GM12878 (cell line): Measurements from ENCODE around the gene NXF2. TPM values are rescaled to one million over a fixed set of nuclear protein-coding genes. Genes with fewer than 3 reads are reported as not detected.

ENCODE experiments used
- ATAC-seq: fragments of 200-7000 bp; cut with Tn5 transposase; 3 replicates; pipeline ENCODE4 v1.9.1; 2020; ENCODE audit warnings: mild to moderate bottlenecking, moderate library complexity
- BruUV-seq: library from RNA; stranded (reverse); fragments of 400-500 nt; replicated peaks from 2 replicates; lab custom pipeline; 2021; lab: Mats Ljungman, UMichigan
- CTCF ChIA-PET: fragments of 300-600 bp; sonication (Branson Sonifier 250); formaldehyde crosslinking; extraction: SDS; loops from one replicate; lab custom pipeline; 2021; ENCODE audit warnings: inconsistent platforms; lab: Yijun Ruan, JAX
- POLR2A ChIA-PET: fragments of 350-600 bp; formaldehyde crosslinking; extraction: SDS; loops from one replicate; lab custom pipeline; 2021; ENCODE audit warnings: inconsistent platforms; lab: Charles Lee
- RAD21 ChIA-PET: fragments of 300-600 bp; sonication (Branson Sonifier 250); formaldehyde crosslinking; loops from one replicate; lab custom pipeline; 2023; ENCODE audit warnings: antibody characterized with exemption; ENCODE audit not compliant: unreplicated experiment; lab: Charles Lee
- SMC1A ChIA-PET: fragments of 300-600 bp; sonication (Branson Sonifier 250); formaldehyde crosslinking; loops from one replicate; lab custom pipeline; 2023; ENCODE audit not compliant: unreplicated experiment, uncharacterized antibody; lab: Charles Lee
- DNase-seq: peaks from one replicate; pipeline ENCODE4 v3.0.0-alpha.2; 2011; ENCODE audit warnings: low read depth, low spot score
- FAIRE-seq: peaks from 3 replicates; lab custom pipeline; 2011; peaks lifted over from hg19 to GRCh38; lab: Jason Lieb, UNC
- H2AFZ ChIP-seq: 2 replicates; pipeline ENCODE4 v1.6.0; 2011; ENCODE audit warnings: low read depth, low read length, control low read depth; ENCODE audit not compliant: control insufficient read depth
- H3K27ac ChIP-seq: 2 replicates; pipeline ENCODE4 v1.5.1; 2011; ENCODE audit warnings: control low read depth; ENCODE audit not compliant: control insufficient read depth, insufficient read depth
- H3K27me3 ChIP-seq, 2 experiments: replicated peaks in 1 of 2; 2 replicates each; pipeline versions ENCODE4 v1.6.0 to v1.6.1; 2011; ENCODE audit warnings: low read length in 1 of 2; ENCODE audit not compliant: control insufficient read depth in 2 of 2, insufficient read depth in 2 of 2
- H3K36me3 ChIP-seq, 2 experiments: 2 replicates each; pipeline ENCODE4 v1.5.1; 2011; ENCODE audit warnings: low read length in 1 of 2; ENCODE audit not compliant: control insufficient read depth in 2 of 2, insufficient read depth in 2 of 2
- H3K4me1 ChIP-seq: 2 replicates; pipeline ENCODE4 v1.6.1; 2011; ENCODE audit warnings: mild to moderate bottlenecking, low read length, moderate library complexity, mixed read lengths; ENCODE audit not compliant: control insufficient read depth, insufficient read depth
- H3K4me2 ChIP-seq: 2 replicates; pipeline ENCODE4 v1.6.0; 2011; ENCODE audit warnings: control low read depth; ENCODE audit not compliant: control insufficient read depth, insufficient read depth
- H3K4me3 ChIP-seq: fragments of 200-600 bp; sonication (generic); 2 replicates; pipeline ENCODE4 v1.5.1; 2016
- H3K79me2 ChIP-seq: 2 replicates; pipeline ENCODE4 v1.6.0; 2011; ENCODE audit warnings: low read length; ENCODE audit not compliant: control insufficient read depth, insufficient read depth
- H3K9ac ChIP-seq: 2 replicates; pipeline ENCODE4 v1.8.0; 2011; ENCODE audit warnings: low read length, control low read depth, mixed read lengths; ENCODE audit not compliant: control insufficient read depth, insufficient read depth
- H3K9me3 ChIP-seq: replicated peaks from 3 replicates; pipeline ENCODE4 v1.5.1; 2011; ENCODE audit warnings: mild to moderate bottlenecking, low read length; ENCODE audit not compliant: control insufficient read depth, insufficient read depth
- H4K20me1 ChIP-seq: 2 replicates; pipeline ENCODE4 v1.6.0; 2011; ENCODE audit not compliant: control insufficient read depth, insufficient read depth
- ASH2L ChIP-seq: fragments of 300-600, 200-600 bp; sonication (generic); IDR thresholded peaks from 2 replicates; pipeline ENCODE4 v1.6.1; 2017; ENCODE audit warnings: low read depth, mild to moderate bottlenecking, borderline replicate concordance
- BACH1 ChIP-seq: fragments of 450-650 bp; IDR thresholded peaks from 2 replicates; pipeline ENCODE4 v1.6.1; 2017; ENCODE audit warnings: mild to moderate bottlenecking, borderline replicate concordance
- CHD1 ChIP-seq: IDR thresholded peaks from 2 replicates; pipeline ENCODE4 v1.6.1; 2012; ENCODE audit warnings: low read depth, low read length, improper control_type of control experiment
- HDAC2 ChIP-seq: fragments of 200-600 bp; sonication (generic); IDR thresholded peaks from 2 replicates; pipeline ENCODE4 v1.6.1; 2017
- HDAC6 ChIP-seq: fragments of 200-600 bp; sonication (generic); IDR thresholded peaks from one replicate; pipeline ENCODE4 v1.8.0; 2017; ENCODE audit warnings: antibody characterized with exemption; ENCODE audit not compliant: unreplicated experiment
- POU2F2 ChIP-seq: IDR thresholded peaks from 3 replicates; pipeline ENCODE4 v1.6.1; 2011; ENCODE audit warnings: low read depth, mild to moderate bottlenecking, low read length, borderline replicate concordance
- RFX5 ChIP-seq: IDR thresholded peaks from 2 replicates; pipeline ENCODE4 v1.6.1; 2011; ENCODE audit warnings: low read depth, low read length, improper control_type of control experiment
- SRF ChIP-seq, 2 experiments: IDR thresholded peaks; 2 replicates each; pipeline ENCODE4 v1.6.1; 2011; ENCODE audit warnings: low read depth in 2 of 2, low read length in 2 of 2, mild to moderate bottlenecking in 1 of 2, moderate library complexity in 1 of 2
- STAT1 ChIP-seq: fragments of 450-650 bp; conservative IDR thresholded peaks from 2 replicates; pipeline ENCODE4 v1.6.1; 2014; ENCODE audit warnings: antibody characterized with exemption, mild to moderate bottlenecking
- TCF12 ChIP-seq: IDR thresholded peaks from 2 replicates; pipeline ENCODE4 v1.6.1; 2011; ENCODE audit warnings: low read depth, mild to moderate bottlenecking, low read length
- ZNF274 ChIP-seq: IDR thresholded peaks from one replicate; pipeline ENCODE4 v1.8.0; 2011; ENCODE audit not compliant: insufficient read length, insufficient read depth
- ZNF622 ChIP-seq: fragments of 450-650 bp; IDR thresholded peaks from 2 replicates; pipeline ENCODE4 v1.6.1; 2017; ENCODE audit warnings: mild to moderate bottlenecking, inconsistent platforms
- WGBS: methylation state at CpG from one replicate; pipeline ENCODE4 v1.1.6; 2016; ENCODE audit warnings: low lambda C conversion rate; ENCODE audit not compliant: insufficient replicate concordance, insufficient coverage; ENCODE audit errors: missing lambda C conversion rate; 5-methylcytosine and 5-hydroxymethylcytosine counted together
- in situ Hi-C: fragments of 300-500 bp; cut with MboI; formaldehyde crosslinking; loops from 9 replicates; pipeline ENCODE4 v1.14.3; 2018; ENCODE audit warnings: mixed read lengths
- intact Hi-C: fragments of 100-400 bp; cut with micrococcal nuclease; formaldehyde crosslinking; loops from one replicate; pipeline ENCODE4 v1.14.2; 2022; ENCODE audit not compliant: unreplicated experiment
- polyA plus RNA-seq, 11 experiments: library from polyadenylated mRNA; depleted of rRNA in 4 of 11; unstranded in 6 of 11; stranded (reverse) in 5 of 11; fragments of >200 nt; fragmentation: Nextera tagmentation in 4 of 11; fragmentation: Illumina TruSeq in 1 of 11; extraction: Ambion mirVana in 4 of 11; extraction: Trizol in 1 of 11; gene quantifications; 1 replicate in 1 of 11; 2 replicates in 10 of 11; pipeline versions ENCODE4 v1.2.1 to v1.2.3, GENCODE V29; 2011 to 2016; ENCODE audit warnings: inconsistent platforms in 2 of 11, missing spikeins in 2 of 11, low read depth in 1 of 11
- total RNA-seq, 4 experiments: library from RNA; depleted of rRNA in 3 of 4; stranded (reverse); fragments of >200 nt in 3 of 4; fragmentation: Illumina TruSeq in 1 of 4; extraction: Trizol in 1 of 4; gene quantifications; 2 replicates each; pipeline versions ENCODE4 v1.2.1 to v1.2.3, GENCODE V29; 2013 to 2021
- TF ChIP-seq, protein P1 (sequence below): fragments of 450-650 bp; IDR thresholded peaks from 2 replicates; pipeline ENCODE4 v1.6.1; 2018; ENCODE audit warnings: borderline replicate concordance, mild to moderate bottlenecking; ENCODE audit not compliant: partially characterized antibody
- TF ChIP-seq, protein P2 (sequence below): IDR thresholded peaks from 2 replicates; pipeline ENCODE4 v1.6.1; 2012; ENCODE audit warnings: mild to moderate bottlenecking, low read depth, low read length
- TF ChIP-seq, protein P3 (sequence below): IDR thresholded peaks from 2 replicates; pipeline ENCODE4 v1.6.1; 2012; ENCODE audit warnings: improper control_type of control experiment, low read depth, low read length; ENCODE audit not compliant: insufficient replicate concordance

The NXF2 gene
- total and polyA plus RNA-seq, 10 of the 15 experiments (the other 5 are each of a cell fraction or from before 2014, with no cell fraction given): not detected

DNA sequence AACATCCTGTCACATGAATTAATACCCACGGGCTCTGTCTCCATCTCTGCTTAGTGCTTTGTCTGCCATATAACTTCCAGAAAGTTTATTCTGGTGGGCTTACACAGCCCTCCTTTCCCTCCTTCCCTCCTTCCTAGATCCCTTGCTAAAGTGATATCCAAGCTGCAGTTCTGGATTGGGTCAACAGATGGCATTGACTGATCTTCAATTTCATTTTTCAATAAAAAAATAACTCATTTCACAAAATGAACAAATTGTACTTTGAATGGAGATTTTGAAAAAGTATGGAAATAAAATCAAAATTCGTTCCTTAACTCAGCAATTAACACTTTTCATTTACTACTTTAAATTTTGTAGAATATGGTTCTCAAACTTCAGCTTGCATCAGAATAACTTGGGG is 94.9 kb downstream of the NXF2 start:
- ChIA-PET SMC1A (no interaction called here), POLR2A (no interaction called here), RAD21 (no interaction called here), CTCF (no interaction called here)
- Histone ChIP-seq H3K36me3 (no peaks in the 10 kb centered on the region), H3K27me3 (no peaks in the 10 kb centered on the region), H3K4me3 (no peak overlapping the region), H3K27ac (no peak overlapping the region), H3K9ac (no peak overlapping the region), H3K4me2 (no peak overlapping the region), H3K9me3 (no peaks in the 10 kb centered on the region), H4K20me1 (no peaks in the 10 kb centered on the region), H2AFZ (no peak overlapping the region), H3K79me2 (no peaks in the 10 kb centered on the region), H3K4me1 (no peaks in the 10 kb centered on the region)
- in situ Hi-C loops: no loop called here
- intact Hi-C loops: no loop called here
- ATAC-seq: no peak
- no peak for FAIRE-seq
- 0% methylated on average over 2 of the region's 2 CpGs for WGBS
- TF ChIP-seq HDAC2 (no peak), HDAC6 (no peak), SRF (IDR thresholded peaks at IDR 0.05; ENCODE audit: low read depth in 2 of 2, low read length in 2 of 2) (no peak), RFX5 (no peak), ZNF622 (no peak), STAT1 (no peak), ZNF274 (no peak), CHD1 (no peak), POU2F2 (no peak), TCF12 (no peak), BACH1 (no peak), ASH2L (no peak)
- TF ChIP-seq, protein P1, sequence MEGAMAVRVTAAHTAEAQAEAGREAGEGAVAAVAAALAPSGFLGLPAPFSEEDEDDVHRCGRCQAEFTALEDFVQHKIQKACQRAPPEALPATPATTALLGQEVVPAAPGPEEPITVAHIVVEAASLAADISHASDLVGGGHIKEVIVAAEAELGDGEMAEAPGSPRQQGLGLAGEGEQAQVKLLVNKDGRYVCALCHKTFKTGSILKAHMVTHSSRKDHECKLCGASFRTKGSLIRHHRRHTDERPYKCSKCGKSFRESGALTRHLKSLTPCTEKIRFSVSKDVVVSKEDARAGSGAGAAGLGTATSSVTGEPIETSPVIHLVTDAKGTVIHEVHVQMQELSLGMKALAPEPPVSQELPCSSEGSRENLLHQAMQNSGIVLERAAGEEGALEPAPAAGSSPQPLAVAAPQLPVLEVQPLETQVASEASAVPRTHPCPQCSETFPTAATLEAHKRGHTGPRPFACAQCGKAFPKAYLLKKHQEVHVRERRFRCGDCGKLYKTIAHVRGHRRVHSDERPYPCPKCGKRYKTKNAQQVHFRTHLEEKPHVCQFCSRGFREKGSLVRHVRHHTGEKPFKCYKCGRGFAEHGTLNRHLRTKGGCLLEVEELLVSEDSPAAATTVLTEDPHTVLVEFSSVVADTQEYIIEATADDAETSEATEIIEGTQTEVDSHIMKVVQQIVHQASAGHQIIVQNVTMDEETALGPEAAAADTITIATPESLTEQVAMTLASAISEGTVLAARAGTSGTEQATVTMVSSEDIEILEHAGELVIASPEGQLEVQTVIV: no peak
- TF ChIP-seq, protein P2, sequence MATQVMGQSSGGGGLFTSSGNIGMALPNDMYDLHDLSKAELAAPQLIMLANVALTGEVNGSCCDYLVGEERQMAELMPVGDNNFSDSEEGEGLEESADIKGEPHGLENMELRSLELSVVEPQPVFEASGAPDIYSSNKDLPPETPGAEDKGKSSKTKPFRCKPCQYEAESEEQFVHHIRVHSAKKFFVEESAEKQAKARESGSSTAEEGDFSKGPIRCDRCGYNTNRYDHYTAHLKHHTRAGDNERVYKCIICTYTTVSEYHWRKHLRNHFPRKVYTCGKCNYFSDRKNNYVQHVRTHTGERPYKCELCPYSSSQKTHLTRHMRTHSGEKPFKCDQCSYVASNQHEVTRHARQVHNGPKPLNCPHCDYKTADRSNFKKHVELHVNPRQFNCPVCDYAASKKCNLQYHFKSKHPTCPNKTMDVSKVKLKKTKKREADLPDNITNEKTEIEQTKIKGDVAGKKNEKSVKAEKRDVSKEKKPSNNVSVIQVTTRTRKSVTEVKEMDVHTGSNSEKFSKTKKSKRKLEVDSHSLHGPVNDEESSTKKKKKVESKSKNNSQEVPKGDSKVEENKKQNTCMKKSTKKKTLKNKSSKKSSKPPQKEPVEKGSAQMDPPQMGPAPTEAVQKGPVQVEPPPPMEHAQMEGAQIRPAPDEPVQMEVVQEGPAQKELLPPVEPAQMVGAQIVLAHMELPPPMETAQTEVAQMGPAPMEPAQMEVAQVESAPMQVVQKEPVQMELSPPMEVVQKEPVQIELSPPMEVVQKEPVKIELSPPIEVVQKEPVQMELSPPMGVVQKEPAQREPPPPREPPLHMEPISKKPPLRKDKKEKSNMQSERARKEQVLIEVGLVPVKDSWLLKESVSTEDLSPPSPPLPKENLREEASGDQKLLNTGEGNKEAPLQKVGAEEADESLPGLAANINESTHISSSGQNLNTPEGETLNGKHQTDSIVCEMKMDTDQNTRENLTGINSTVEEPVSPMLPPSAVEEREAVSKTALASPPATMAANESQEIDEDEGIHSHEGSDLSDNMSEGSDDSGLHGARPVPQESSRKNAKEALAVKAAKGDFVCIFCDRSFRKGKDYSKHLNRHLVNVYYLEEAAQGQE: no peak
- TF ChIP-seq, protein P3, sequence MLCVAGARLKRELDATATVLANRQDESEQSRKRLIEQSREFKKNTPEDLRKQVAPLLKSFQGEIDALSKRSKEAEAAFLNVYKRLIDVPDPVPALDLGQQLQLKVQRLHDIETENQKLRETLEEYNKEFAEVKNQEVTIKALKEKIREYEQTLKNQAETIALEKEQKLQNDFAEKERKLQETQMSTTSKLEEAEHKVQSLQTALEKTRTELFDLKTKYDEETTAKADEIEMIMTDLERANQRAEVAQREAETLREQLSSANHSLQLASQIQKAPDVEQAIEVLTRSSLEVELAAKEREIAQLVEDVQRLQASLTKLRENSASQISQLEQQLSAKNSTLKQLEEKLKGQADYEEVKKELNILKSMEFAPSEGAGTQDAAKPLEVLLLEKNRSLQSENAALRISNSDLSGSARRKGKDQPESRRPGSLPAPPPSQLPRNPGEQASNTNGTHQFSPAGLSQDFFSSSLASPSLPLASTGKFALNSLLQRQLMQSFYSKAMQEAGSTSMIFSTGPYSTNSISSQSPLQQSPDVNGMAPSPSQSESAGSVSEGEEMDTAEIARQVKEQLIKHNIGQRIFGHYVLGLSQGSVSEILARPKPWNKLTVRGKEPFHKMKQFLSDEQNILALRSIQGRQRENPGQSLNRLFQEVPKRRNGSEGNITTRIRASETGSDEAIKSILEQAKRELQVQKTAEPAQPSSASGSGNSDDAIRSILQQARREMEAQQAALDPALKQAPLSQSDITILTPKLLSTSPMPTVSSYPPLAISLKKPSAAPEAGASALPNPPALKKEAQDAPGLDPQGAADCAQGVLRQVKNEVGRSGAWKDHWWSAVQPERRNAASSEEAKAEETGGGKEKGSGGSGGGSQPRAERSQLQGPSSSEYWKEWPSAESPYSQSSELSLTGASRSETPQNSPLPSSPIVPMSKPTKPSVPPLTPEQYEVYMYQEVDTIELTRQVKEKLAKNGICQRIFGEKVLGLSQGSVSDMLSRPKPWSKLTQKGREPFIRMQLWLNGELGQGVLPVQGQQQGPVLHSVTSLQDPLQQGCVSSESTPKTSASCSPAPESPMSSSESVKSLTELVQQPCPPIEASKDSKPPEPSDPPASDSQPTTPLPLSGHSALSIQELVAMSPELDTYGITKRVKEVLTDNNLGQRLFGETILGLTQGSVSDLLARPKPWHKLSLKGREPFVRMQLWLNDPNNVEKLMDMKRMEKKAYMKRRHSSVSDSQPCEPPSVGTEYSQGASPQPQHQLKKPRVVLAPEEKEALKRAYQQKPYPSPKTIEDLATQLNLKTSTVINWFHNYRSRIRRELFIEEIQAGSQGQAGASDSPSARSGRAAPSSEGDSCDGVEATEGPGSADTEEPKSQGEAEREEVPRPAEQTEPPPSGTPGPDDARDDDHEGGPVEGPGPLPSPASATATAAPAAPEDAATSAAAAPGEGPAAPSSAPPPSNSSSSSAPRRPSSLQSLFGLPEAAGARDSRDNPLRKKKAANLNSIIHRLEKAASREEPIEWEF: no peak
- DNase-seq: no peak
- BruUV-seq: no TSS peak
